Coronary artery (tissue), 2 donors: Measurements from ENCODE around the gene NR2F1.

ENCODE experiments used
- DNase-seq: peaks from one replicate; pipeline ENCODE4 v3.0.0-alpha.2; 2017; ENCODE audit warnings: low spot score
- H3K27ac ChIP-seq, 2 donors: fragments of 200-600 bp; sonication (generic); one replicate each; pipeline ENCODE4 v1.5.1; 2016 to 2019
- H3K4me3 ChIP-seq: fragments of 200-600 bp; sonication (generic); 2 replicates; pipeline ENCODE4 v1.5.1; 2016; ENCODE audit warnings: mild to moderate bottlenecking, moderate library complexity
- TF ChIP-seq, protein P1 (sequence below): fragments of 200-600 bp; sonication (generic); IDR thresholded peaks from one replicate; pipeline ENCODE4 v1.5.1; 2019; ENCODE audit warnings: antibody characterized with exemption

NR2F1 gene

DNA sequence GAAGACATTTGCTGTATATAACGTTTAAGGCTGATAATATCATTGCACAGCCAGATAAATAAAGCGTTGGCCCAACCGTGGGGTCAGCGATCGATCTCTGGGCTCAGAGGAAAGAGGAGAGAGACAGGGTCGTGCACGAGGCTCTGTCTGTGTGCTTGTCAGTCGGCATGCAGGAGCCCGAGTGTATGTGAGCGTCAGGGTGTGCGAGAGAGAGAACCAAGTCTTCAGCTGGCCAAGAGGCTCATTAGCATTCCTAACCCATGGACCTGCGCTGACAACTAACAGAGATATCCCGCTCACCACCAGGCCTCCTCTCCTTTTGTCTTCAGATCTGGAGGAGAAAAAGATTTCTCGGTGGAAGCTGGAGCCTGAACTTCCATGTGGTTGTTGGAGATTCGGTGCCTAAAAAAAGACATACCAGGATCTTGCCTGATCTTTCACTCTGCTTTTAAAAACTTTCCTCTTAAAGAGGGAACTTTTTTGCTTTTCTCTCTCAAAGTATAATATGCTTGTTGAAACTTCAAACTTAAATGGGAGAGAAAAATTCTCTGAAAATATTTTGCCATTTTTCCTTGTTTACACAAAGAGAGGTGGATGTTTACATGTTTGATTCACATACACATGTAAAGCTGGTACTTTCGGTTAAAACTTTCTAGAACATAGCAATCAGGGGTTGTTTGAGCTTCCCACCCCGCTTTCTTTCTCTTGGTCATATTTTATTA lies 16.5 kb downstream of the NR2F1 start:
- no peak overlapping the region for H3K4me3 ChIP-seq
- DNase-seq = no peak

DNA sequence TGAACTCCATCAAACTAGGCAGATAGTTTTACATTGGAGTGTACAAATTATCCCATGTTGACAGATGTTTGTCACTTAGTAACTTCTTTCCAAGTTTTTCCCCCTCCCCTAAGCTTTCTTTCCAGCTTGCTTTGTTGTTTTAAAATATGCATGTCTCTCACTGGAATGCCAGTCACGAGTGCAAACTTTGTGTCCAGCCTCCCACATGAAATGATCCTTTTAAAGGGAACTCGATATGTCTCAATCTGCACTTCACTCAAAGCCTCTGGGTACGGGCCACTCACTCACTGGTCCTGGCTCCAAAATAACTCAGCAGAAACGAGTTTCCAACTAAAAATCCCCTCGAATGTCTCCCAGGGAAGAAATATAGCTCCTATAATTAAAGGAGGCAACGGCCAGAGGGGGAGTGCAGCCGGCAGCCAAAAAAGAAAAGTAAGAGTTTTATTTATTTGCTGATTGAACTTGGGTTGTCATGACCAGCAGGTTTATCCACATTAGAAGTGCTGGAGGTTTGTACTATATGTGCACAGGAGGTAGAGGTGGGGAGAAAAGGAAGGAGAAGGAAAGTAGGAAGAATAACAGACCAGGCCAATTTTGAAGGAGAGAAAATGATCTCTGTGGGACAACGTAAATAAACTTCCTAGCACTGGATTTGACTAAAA lies 17.5 kb downstream of the NR2F1 start:
- no peak for DNase-seq
- TF ChIP-seq, protein P1, sequence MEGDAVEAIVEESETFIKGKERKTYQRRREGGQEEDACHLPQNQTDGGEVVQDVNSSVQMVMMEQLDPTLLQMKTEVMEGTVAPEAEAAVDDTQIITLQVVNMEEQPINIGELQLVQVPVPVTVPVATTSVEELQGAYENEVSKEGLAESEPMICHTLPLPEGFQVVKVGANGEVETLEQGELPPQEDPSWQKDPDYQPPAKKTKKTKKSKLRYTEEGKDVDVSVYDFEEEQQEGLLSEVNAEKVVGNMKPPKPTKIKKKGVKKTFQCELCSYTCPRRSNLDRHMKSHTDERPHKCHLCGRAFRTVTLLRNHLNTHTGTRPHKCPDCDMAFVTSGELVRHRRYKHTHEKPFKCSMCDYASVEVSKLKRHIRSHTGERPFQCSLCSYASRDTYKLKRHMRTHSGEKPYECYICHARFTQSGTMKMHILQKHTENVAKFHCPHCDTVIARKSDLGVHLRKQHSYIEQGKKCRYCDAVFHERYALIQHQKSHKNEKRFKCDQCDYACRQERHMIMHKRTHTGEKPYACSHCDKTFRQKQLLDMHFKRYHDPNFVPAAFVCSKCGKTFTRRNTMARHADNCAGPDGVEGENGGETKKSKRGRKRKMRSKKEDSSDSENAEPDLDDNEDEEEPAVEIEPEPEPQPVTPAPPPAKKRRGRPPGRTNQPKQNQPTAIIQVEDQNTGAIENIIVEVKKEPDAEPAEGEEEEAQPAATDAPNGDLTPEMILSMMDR = no peak
- Histone ChIP-seq H3K27ac (no peak overlapping the region), H3K4me3 (no peak overlapping the region)

More for the DNA sequence above, 16.5 kb downstream of the NR2F1 start:
- TF ChIP-seq, protein P1 = no peak
- no peak overlapping the region for H3K27ac ChIP-seq

DNA sequence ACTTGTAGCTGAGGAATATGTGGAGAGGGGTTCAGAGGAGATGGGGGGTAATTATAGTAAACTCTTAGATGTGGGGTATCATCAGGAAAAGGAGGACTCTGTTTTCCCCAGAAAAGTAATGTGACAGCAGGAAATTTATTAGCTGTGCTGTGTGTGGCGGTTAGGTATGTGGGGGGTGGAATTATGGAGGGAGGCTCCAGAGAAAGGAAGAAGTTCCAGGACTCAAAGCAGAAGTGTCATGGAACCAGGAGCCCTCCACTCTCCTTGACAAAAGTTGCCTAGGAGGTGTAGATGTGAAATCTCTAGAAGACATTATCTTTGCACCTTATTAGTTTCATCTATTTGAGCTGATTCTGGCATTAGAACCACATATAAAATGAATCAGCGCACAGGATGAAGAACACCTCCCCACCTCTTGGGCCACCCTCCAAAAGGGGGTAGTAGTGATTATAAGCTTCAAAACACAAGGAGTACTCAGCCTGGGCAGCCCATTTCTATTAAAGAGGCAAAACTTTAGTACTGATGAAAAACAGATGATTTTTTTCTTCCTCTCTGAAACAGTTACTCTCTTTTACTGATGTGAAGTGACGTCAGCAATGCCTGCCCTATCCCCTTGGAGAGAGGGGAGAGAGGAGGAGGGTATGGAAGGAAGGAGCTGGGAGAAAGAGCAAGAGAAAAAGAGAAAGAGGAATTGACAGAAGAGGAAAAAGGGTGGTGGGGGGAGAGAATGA lies 18.2 kb downstream of the NR2F1 start:
- TF ChIP-seq, protein P1 = no peak
- no peak for DNase-seq
- no peak overlapping the region for H3K27ac ChIP-seq
- H3K4me3 ChIP-seq = no peak overlapping the region

DNA sequence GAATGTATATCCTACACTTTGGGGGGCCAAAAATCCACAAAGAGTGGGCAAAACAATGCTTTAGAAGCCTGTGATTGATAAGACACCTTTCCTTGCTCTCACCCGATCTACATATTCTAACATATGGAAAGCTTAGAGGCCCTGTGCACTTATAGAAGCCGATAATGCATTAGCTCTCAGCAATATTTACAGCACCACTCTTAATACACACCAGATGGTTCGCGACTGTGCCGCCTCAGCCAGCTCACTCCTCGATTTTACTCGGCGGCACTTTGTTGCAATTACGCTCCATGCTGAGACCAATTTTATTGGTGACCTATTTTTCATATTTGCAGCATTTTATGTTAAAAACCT lies 18.8 kb downstream of the NR2F1 start:
- TF ChIP-seq, protein P1 = no peak
- DNase-seq = no peak
- Histone ChIP-seq H3K4me3 (no peak overlapping the region), H3K27ac (no peak overlapping the region)

DNA sequence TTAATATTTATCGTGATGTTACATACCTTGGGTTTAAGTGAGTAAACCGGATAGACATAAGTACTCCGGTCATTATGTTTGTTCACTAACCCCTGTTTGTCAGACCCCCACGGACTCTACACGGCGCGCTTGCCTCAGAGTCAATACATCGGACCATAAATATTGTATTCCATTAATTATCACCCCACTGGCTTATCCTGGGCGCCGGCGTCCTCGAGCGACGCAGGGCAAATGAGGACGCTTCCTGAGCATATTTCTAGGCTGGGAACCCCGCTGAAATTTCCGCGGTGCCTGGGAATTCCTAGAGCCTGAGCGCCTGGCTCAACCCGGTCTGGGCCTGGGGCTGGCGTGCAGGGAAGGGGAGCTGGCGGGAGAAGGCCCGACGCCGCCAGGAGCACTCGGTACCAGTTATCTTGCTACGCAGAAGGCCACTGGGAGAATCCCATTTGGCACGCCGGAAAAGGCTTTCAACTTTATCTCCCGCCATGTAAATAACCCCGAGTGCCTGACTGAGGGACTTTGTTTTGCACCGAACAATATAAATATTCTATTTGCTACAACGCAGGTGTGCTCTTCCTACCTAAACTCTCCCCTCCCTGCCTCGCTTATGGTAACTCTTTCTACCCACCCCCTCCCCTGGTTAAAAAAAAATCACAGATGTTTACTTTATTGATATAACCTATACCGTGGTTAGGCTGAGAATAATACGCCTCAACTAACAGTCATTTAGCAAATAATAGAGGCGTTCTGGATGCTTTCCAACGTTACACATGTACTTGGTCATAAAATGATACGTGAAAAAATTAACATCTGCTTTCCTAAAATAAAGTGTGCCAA lies 19.4 kb downstream of the NR2F1 start:
- no peak overlapping the region for H3K4me3 ChIP-seq
- no peak overlapping the region for H3K27ac ChIP-seq
- DNase-seq = no peak

DNA sequence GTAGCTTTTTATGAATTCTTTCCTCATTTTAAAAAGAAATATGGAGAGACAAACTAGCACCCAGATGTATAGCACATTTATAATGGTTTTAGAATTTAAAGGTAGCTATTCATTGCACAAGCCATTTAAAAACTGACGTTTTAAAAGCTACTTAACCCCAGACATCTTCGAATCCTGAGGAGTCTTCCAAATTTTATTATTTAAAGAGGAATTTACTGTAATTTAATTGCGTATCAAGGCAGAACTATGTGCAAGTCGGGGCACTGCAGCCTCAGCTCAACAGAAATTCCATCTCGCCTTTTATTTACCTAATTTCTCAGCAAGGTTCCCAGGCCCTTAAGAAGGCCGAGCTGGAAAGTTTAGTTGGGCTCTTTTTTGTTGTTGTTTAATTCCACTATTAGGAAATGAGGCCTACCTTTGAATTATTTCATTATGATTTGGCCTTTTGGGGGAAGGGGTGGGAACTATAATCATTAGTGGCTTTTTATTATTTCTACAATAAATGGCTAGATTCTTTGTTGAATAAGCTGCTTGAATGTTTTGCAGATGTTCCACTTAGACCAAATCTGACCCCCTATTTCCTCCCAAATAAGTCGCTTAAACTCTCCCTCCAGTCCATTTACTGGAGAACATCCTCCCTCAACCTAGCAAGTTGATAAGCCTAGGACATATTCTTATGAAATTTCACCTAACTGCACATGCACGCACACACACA lies 20.2 kb downstream of the NR2F1 start:
- DNase-seq = no peak
- TF ChIP-seq, protein P1 = no peak
- Histone ChIP-seq H3K4me3 (no peak overlapping the region), H3K27ac (no peak overlapping the region)

More for the DNA sequence above, 19.4 kb downstream of the NR2F1 start:
- TF ChIP-seq, protein P1 = no peak
